ENCODE measurements around the gene CNOT4. TPM values are rescaled to one million over a fixed set of nuclear protein-coding genes. Genes with fewer than 3 reads are reported as not detected.

The CNOT4 gene
- total RNA-seq, 1 donor from 2014 or later: 22.8 TPM

DNA sequence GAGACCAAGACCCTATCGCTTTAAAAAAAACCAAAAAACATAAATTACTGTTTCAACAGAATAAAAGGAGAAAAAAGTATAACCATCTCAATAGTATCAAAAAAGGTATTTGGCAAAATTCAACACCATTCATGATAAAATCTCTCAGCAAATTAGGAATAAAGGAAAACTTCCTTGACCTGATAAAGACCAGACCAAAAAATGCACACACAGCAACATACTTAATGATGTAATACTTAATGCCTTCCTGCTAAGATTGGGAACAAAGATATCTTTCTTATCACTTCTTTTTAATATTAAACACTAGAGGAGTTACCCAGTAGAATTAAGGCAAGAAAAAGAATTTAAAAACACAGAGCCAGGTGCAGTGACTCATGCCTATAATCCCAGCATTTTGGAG lies 79.3 kb downstream of the CNOT4 start:
- peaks cover 28% of the 10 kb centered on the region for H3K36me3 Mint-ChIP-seq (ENCODE audit: unreplicated experiment)
- TF ChIP-seq, protein P1, sequence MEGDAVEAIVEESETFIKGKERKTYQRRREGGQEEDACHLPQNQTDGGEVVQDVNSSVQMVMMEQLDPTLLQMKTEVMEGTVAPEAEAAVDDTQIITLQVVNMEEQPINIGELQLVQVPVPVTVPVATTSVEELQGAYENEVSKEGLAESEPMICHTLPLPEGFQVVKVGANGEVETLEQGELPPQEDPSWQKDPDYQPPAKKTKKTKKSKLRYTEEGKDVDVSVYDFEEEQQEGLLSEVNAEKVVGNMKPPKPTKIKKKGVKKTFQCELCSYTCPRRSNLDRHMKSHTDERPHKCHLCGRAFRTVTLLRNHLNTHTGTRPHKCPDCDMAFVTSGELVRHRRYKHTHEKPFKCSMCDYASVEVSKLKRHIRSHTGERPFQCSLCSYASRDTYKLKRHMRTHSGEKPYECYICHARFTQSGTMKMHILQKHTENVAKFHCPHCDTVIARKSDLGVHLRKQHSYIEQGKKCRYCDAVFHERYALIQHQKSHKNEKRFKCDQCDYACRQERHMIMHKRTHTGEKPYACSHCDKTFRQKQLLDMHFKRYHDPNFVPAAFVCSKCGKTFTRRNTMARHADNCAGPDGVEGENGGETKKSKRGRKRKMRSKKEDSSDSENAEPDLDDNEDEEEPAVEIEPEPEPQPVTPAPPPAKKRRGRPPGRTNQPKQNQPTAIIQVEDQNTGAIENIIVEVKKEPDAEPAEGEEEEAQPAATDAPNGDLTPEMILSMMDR (IDR thresholded peaks at IDR 0.05): no peak
- no peak for DNase-seq (ENCODE audit: extremely low spot score, unreplicated experiment)
- H3K4me1 Mint-ChIP-seq (ENCODE audit: unreplicated experiment): peaks cover 19% of the 10 kb centered on the region
- no peak overlapping the region for H3K27ac Mint-ChIP-seq (ENCODE audit: unreplicated experiment)
- no peaks in the 10 kb centered on the region for H3K27me3 Mint-ChIP-seq (ENCODE audit: unreplicated experiment)
- peaks cover 13% of the 10 kb centered on the region for H3K9me3 Mint-ChIP-seq (ENCODE audit: unreplicated experiment)
- no peak overlapping the region for H3K4me3 Mint-ChIP-seq (ENCODE audit: unreplicated experiment)

DNA sequence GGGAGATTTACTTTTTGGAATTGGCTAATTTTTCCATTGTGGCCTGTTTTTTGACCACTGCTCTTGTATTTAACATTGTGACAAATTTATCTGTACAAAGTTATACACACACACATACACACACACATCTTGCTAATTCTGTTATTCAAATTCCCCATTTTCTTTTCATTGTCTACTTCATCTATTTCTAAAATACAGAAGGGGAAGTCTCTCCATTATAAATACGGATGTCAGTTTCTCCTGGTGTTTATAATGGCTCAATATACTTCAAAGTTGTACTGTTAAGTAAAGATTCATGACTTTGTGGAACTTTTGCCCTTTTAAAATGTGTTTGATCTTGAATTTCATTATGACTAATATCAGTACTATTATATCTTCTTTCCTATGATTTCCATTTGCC lies 81.0 kb downstream of the CNOT4 start:
- peaks cover 10% of the 10 kb centered on the region for H3K4me1 Mint-ChIP-seq (ENCODE audit: unreplicated experiment)
- TF ChIP-seq, protein P1 (IDR thresholded peaks at IDR 0.05): no peak
- H3K27me3 Mint-ChIP-seq (ENCODE audit: unreplicated experiment): no peaks in the 10 kb centered on the region
- H3K36me3 Mint-ChIP-seq (ENCODE audit: unreplicated experiment): peaks cover 12% of the 10 kb centered on the region
- no peaks in the 10 kb centered on the region for H3K9me3 Mint-ChIP-seq (ENCODE audit: unreplicated experiment)
- DNase-seq (ENCODE audit: extremely low spot score, unreplicated experiment): no peak
- H3K27ac Mint-ChIP-seq (ENCODE audit: unreplicated experiment): no peak overlapping the region
- no peak overlapping the region for H3K4me3 Mint-ChIP-seq (ENCODE audit: unreplicated experiment)

DNA sequence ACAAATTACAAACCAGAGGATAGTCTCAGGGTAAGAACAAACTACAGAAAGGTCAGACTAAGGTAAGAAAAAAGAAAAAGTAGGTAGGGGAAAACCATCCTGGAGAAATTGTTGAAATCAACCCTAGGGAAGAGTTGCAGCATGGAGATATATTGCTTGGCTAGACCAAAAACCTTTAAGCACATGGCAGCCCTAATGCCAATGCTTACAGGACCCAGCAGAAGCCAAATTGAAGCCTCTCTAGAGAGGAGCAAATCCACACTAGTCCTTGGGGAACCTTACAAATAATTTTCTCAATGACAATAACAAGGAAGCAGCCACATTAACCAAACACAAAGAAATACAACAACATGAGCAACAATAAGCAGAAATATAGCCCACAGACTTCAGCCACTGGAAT lies 81.9 kb downstream of the CNOT4 start:
- H3K27ac Mint-ChIP-seq (ENCODE audit: unreplicated experiment): no peak overlapping the region
- H3K9me3 Mint-ChIP-seq (ENCODE audit: unreplicated experiment): no peaks in the 10 kb centered on the region
- H3K4me3 Mint-ChIP-seq (ENCODE audit: unreplicated experiment): no peak overlapping the region
- H3K4me1 Mint-ChIP-seq (ENCODE audit: unreplicated experiment): peaks cover 5% of the 10 kb centered on the region
- TF ChIP-seq, protein P1 (IDR thresholded peaks at IDR 0.05): no peak
- peaks cover 9% of the 10 kb centered on the region for H3K36me3 Mint-ChIP-seq (ENCODE audit: unreplicated experiment)
- DNase-seq (ENCODE audit: extremely low spot score, unreplicated experiment): no peak
- H3K27me3 Mint-ChIP-seq (ENCODE audit: unreplicated experiment): no peaks in the 10 kb centered on the region

DNA sequence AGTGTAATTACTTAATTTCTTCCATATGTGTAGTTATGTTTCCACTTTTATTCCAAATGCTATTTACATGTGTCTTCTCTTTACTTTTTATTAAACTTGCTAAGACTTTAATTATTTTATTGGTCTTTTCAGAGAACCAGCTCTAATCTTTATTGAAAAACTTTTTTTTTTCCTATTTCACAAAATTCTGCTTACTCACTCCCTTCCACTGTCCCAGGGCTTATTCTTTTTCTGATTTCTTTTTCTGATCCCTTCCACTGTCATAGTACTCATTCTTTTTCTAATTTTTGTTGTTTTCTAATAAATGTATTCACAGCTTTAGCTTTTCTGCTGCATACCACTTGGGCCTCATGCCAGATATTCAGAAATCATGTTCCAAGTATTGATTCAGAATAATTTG lies 82.7 kb downstream of the CNOT4 start:
- Mint-ChIP-seq H3K9me3 (ENCODE audit: unreplicated experiment) (no peaks in the 10 kb centered on the region), H3K36me3 (ENCODE audit: unreplicated experiment) (peaks cover 3% of the 10 kb centered on the region), H3K27me3 (ENCODE audit: unreplicated experiment) (no peaks in the 10 kb centered on the region), H3K4me3 (ENCODE audit: unreplicated experiment) (no peak overlapping the region), H3K4me1 (ENCODE audit: unreplicated experiment) (peaks cover 5% of the 10 kb centered on the region), H3K27ac (ENCODE audit: unreplicated experiment) (no peak overlapping the region)
- TF ChIP-seq, protein P1 (IDR thresholded peaks at IDR 0.05): no peak
- DNase-seq (ENCODE audit: extremely low spot score, unreplicated experiment): no peak

DNA sequence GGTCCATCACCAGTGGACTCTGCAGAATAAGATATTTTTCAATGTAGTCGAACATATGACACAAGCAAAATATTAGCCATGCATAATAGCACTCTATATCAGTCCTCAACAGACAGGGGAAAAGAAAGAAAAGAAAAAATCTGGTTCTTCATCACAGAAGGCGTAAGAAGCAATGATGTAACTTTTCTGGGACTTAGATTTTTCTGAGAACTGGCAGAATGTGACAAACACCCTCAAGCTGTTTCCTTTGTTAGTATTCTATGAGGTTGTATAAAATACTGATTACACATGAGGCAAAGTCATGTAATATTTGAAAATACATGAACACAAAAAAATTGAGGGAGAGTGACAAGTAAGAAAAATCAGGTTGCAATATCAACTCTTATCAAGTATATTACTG lies 84.9 kb downstream of the CNOT4 start:
- TF ChIP-seq, protein P1 (IDR thresholded peaks at IDR 0.05): no peak
- DNase-seq (ENCODE audit: extremely low spot score, unreplicated experiment): no peak
- Mint-ChIP-seq H3K27me3 (ENCODE audit: unreplicated experiment) (no peaks in the 10 kb centered on the region), H3K27ac (ENCODE audit: unreplicated experiment) (no peak overlapping the region), H3K36me3 (ENCODE audit: unreplicated experiment) (peaks cover 15% of the 10 kb centered on the region), H3K9me3 (ENCODE audit: unreplicated experiment) (no peaks in the 10 kb centered on the region), H3K4me3 (ENCODE audit: unreplicated experiment) (no peak overlapping the region), H3K4me1 (ENCODE audit: unreplicated experiment) (peaks cover 5% of the 10 kb centered on the region)
